Heart left ventricle (tissue), 16 donors: ENCODE results near the gene GAMT. TPM values are rescaled to one million over a fixed set of nuclear protein-coding genes. Genes with fewer than 3 reads are reported as not detected.

Source experiments
- ATAC-seq, 4 donors: fragments of 200-7000 bp; cut with Tn5 transposase; one replicate each; pipeline ENCODE4 v1.9.1; 2020 to 2022; ENCODE audit warnings: moderate library complexity in 4 of 4, mild to moderate bottlenecking in 3 of 4, moderate number of reproducible peaks in 1 of 4
- DNase-seq, 5 donors: peaks; one replicate each; pipeline ENCODE4 v3.0.0-alpha.2; 2020
- H3K27ac ChIP-seq, 12 donors: fragments of 200-600 bp; sonication (generic) in 4 of 12; one replicate each; pipeline versions ENCODE4 v1.5.0 to v1.8.0; 2016 to 2022; ENCODE audit warnings: mild to moderate bottlenecking in 2 of 12
- H3K27me3 ChIP-seq, 9 donors: fragments of 200-600 bp; sonication (generic) in 2 of 9; one replicate each; pipeline versions ENCODE4 v1.5.1 to v1.8.0; 2016 to 2022; ENCODE audit warnings: mild to moderate bottlenecking in 3 of 9
- H3K36me3 ChIP-seq, 9 donors: fragments of 200-600 bp; sonication (generic) in 2 of 9; one replicate each; pipeline versions ENCODE4 v1.5.0 to v1.8.0; 2018 to 2022; ENCODE audit warnings: mild to moderate bottlenecking in 2 of 9
- H3K4me1 ChIP-seq, 12 donors: fragments of 200-600 bp; sonication (generic) in 4 of 12; one replicate each; pipeline versions ENCODE4 v1.5.0 to v1.8.0; 2016 to 2022; ENCODE audit warnings: mild to moderate bottlenecking in 3 of 12
- H3K4me3 ChIP-seq, 12 donors: fragments of 200-600 bp; sonication (generic) in 4 of 12; one replicate each; pipeline versions ENCODE4 v1.5.0 to v1.8.0; 2017 to 2022; ENCODE audit warnings: mild to moderate bottlenecking in 9 of 12, moderate library complexity in 4 of 12
- H3K9me3 ChIP-seq, 12 donors: fragments of 200-600 bp; sonication (generic) in 4 of 12; one replicate each; pipeline versions ENCODE4 v1.5.0 to v1.8.0; 2016 to 2022; ENCODE audit warnings: mild to moderate bottlenecking in 1 of 12
- CTCF ChIP-seq, 12 donors: fragments of 200-600 bp; sonication (generic) in 4 of 12; IDR thresholded peaks; one replicate each; pipeline versions ENCODE4 v1.5.0 to v1.8.0; 2018 to 2022; ENCODE audit warnings: antibody characterized with exemption in 12 of 12, mild to moderate bottlenecking in 5 of 12
- POLR2A ChIP-seq, 2 donors: fragments of 450-650 bp; IDR thresholded peaks; one replicate each; pipeline ENCODE4 v1.6.1; 2017; ENCODE audit warnings: antibody characterized with exemption in 2 of 2, mild to moderate bottlenecking in 2 of 2, moderate library complexity in 2 of 2
- WGBS, 4 donors: extraction: QIAGEN DNeasy Blood & Tissue Kit in 2 of 4; methylation state at CpG; one replicate each; pipeline versions ENCODE4 v1.1.5 to v1.1.7; 2013 to 2018; 5-methylcytosine and 5-hydroxymethylcytosine counted together
- intact Hi-C, 10 donors: fragments of 100-400 bp; cut with DNase I; formaldehyde crosslinking; loops; one replicate each; pipeline versions ENCODE4 v1.11.1 to v1.14.2; 2022
- polyA plus RNA-seq, 2 donors: library from polyadenylated mRNA; stranded (reverse); fragments of 200-250 nt; gene quantifications; one replicate each; pipeline ENCODE4 v1.2.3, GENCODE V29; 2013
- total RNA-seq, 9 donors: library from RNA; depleted of rRNA in 2 of 9; stranded (reverse); fragments of >200 nt in 2 of 9; fragmentation: NEBNext Ultra II Directional in 3 of 9; extraction: Animal tissue kit (Norgen Biotek cat#: 25700) in 3 of 9; gene quantifications; one replicate each; pipeline versions ENCODE4 v1.1.0 to v1.2.4, GENCODE V29; 2016 to 2023
- donor health status: ischemic (EF 13 %, LVEDD 7.1; RV severe dilation, severe dysfunction).
- donor health status: healthy with polysubstance abuse.
- donor health status: DM: no; HTN: yes; CAD: no.
- donor health status: DM: no; HTN: no; CAD: no.
- donor health status: ischemic (EF 25% LVEDD 6.9; RV normal size, moderate dysfunction).
- donor health status: ischemic (EF 25% LVEDD 5.7; RV mildly dilated, moderate dysfunction).
- donor health status: healthy.
- donor health status: DM: yes; HTN: yes; CAD: no.
- donor health status: ischemic (EF 35%, LVEDD 5.7; RV mildly dilated, moderate dysfunction).
- donor health status: nonischemic (EF 11% LVEDD 7.7; RV severe dilation, severe dysfunction).
- donor health status: DM: yes; HTN: yes; CAD: no.
- donor health status: PGD.
- donor health status: ischemic (EF 29% LVEDD 5.4; RV normal size, mild dysfunction).
- donor health status: nonischemic (EF 23%, LVEDD 6.1; RV moderate dilation, normal function).

GAMT gene
- total and polyA plus RNA-seq, 11 donors = 21.9 to 180 (median 62.5) TPM

GRCh38 chr19:1412995-1413800, 11.9 kb upstream of the GAMT start:
- no peak overlapping the region for H3K4me3 ChIP-seq
- intact Hi-C loops = no loop called here
- peak overlapping the region in 2 of 12 donors; percentile 37 to 42 for H3K27ac ChIP-seq
- H3K36me3 ChIP-seq = peaks cover 0 to 38% (median 12%) of the 10 kb centered on the region in 9 donors
- DNase-seq (peak in 1 of 5 donors; percentile 6), ATAC-seq (no peak)
- TF ChIP-seq CTCF (IDR thresholded peaks at IDR 0.05) (no peak), POLR2A (IDR thresholded peaks at IDR 0.05) (no peak)
- peaks cover 33 to 93% (median 84%) of the 10 kb centered on the region in 12 donors for H3K4me1 ChIP-seq
- WGBS, 4 donors = 74 to 80% (median 77%) methylated on average over 22 to 36 of the region's 36 CpGs
- no peaks in the 10 kb centered on the region for H3K9me3 ChIP-seq
- H3K27me3 ChIP-seq = no peaks in the 10 kb centered on the region

- Histone ChIP-seq H3K4me1 (peaks cover 33 to 88% (median 78%) of the 10 kb centered on the region in 12 donors), H3K36me3 (peaks cover 0 to 30% (median 12%) of the 10 kb centered on the region in 9 donors), H3K27ac (peak overlapping the region in 8 of 12 donors; percentile 32 to 97 (median 93)), H3K9me3 (no peaks in the 10 kb centered on the region), H3K4me3 (no peak overlapping the region), H3K27me3 (no peaks in the 10 kb centered on the region)
- intact Hi-C loops = no loop called here
- ATAC-seq (no peak), DNase-seq (peak in 1 of 5 donors; percentile 34)
- no peak for TF ChIP-seq POLR2A (IDR thresholded peaks at IDR 0.05)
- TF ChIP-seq CTCF (IDR thresholded peaks at IDR 0.05) = no peak
- 58 to 67% (median 64%) methylated on average over 12 to 21 of the region's 21 CpGs for WGBS, 4 donors
These were observed 11.1 kb upstream of the GAMT start for GRCh38 chr19:1412323-1412923.

DNA sequence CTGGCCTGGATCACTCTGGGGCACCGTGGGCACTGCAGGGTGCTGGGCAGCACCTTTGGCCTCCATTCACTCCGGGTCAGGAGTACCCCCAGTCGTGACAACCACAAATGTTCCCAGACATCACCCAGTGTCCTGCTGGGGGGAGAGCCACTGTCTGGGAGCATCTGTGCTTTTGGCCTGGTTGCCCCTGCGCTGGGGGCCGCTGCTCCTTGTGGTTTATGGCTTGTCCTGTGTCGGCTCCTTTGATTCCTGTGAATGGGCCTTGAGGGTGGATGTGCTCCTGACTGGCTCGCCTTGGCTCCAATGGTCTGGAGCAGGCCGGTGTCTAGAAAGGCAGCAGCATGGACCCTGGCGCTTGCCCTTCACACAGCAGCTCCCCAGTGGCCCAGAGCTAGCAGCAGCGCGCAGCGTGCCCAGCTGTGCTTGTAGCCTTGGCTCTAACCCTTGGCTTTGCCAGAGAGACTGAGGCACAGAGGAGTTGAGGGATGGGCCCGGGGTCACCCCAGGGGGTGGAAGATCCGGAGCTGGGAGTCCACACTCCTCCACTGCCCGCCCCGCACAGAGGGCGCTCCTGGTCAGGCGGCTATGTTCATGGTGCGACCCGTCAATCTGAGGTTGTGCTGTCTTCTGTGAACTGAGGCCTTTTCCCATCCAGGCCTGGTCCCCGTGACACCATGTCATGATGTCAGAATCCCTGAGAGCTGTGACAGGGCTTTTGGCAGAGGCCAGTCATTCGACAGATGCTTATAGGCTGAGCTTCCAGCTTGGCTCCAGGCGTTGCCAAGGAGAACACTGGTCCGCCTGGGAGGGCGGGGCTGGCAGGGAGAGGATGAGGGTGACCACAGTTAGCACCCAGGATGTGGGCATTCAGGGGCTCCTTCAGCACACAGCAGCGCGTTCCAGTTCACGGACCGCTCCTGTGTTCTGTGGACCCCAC, 10.2 kb upstream of the GAMT start:
- peaks cover 0 to 25% (median 10%) of the 10 kb centered on the region in 9 donors for H3K36me3 ChIP-seq
- ATAC-seq = peak; percentile 35 to 55 (median 42)
- H3K4me3 ChIP-seq = peak overlapping the region in 5 of 12 donors; percentile 1 to 30 (median 9)
- TF ChIP-seq CTCF (IDR thresholded peaks at IDR 0.05) = no peak
- no peak for TF ChIP-seq POLR2A (IDR thresholded peaks at IDR 0.05)
- H3K27me3 ChIP-seq = no peaks in the 10 kb centered on the region
- H3K9me3 ChIP-seq = no peaks in the 10 kb centered on the region
- H3K4me1 ChIP-seq = peaks cover 33 to 84% (median 72%) of the 10 kb centered on the region in 12 donors
- 50 to 57% (median 53%) methylated on average over 19 to 29 of the region's 29 CpGs for WGBS, 4 donors
- DNase-seq = peak; percentile 80 to 94 (median 84)
- intact Hi-C loops = no loop called here
- peak overlapping the region in 11 of 12 donors; percentile 61 to 97 (median 87) for H3K27ac ChIP-seq
